GM19467 (cell line): ENCODE data around the gene EDNRB.
"Not testable (repeated sequence)": the region's sequence is repeated elsewhere in the genome, so short reads cannot be mapped to it uniquely, and the experiment has no call there.

Source experiments
- ATAC-seq: cut with Tn5 transposase; IDR thresholded peaks from one replicate; pipeline ENCODE4 v1.9.1; 2021; ENCODE audit warnings: mild to moderate bottlenecking, moderate library complexity; ENCODE audit not compliant: unreplicated experiment

EDNRB gene

DNA sequence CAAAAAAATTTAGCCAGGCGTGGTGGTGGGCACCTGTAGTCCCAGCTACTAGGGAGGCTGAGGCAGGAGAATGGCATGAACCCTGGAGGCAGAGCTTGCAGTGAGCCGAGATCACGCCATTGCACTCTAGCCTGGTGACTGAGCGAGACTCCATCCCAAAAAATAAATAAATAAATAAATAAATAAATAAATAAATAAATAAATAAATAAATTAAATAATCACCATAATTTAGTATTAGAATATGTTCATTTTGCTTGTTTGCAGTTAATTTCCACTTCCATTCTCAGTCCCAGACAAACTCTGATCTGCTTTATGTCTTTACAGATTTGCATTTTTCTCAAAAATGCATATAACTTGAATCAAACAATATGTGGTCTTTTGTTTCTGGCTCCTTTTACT is 70.6 kb downstream of the EDNRB start:
- not testable (repeated sequence) for ATAC-seq

DNA sequence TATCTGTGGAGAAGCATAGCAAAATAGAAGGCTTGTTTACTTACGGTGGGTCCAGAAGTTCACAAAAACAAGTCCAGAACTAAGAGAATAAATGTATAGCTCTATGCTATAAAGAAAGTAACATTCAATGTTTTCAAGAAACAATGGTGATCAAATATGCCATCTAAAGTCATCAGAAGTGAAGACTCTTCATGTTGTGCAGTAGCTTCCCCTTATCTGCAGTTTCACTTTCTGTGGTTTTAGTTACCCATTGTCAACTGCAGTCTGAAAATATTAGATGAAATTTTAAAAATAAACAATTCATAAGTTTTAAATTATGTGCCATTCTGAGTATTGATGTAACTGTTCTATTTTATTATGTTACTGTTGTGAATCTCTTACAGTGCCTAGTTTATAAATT is 72.5 kb downstream of the EDNRB start:
- ATAC-seq: peak; percentile 66
